SK-N-SH treated with all-trans-retinoic acid at 6 μM for 48 hours (cell line): ENCODE measurements around the gene OR6J1.

Experiments
- CREB5 ChIP-seq: fragments of 250-450 bp; sonication (Bioruptor Pico); IDR thresholded peaks from 2 replicates; pipeline ENCODE4 v1.5.1; 2020; ENCODE audit warnings: low read depth, mild to moderate bottlenecking, moderate library complexity
- CSDC2 ChIP-seq: fragments of 250-450 bp; sonication (Bioruptor Pico); IDR thresholded peaks from 2 replicates; pipeline ENCODE4 v1.5.0; 2020; ENCODE audit warnings: mild to moderate bottlenecking, moderate library complexity
- GLIS3 ChIP-seq: fragments of 250-450 bp; sonication (Bioruptor Pico); IDR thresholded peaks from 2 replicates; pipeline ENCODE4 v1.5.0; 2020; ENCODE audit warnings: mild to moderate bottlenecking, moderate library complexity
- PATZ1 ChIP-seq: fragments of 250-450 bp; sonication (Bioruptor Pico); IDR thresholded peaks from 2 replicates; pipeline ENCODE4 v1.8.0; 2020; ENCODE audit warnings: mild to moderate bottlenecking, moderate library complexity, borderline replicate concordance
- POU6F1 ChIP-seq: fragments of 250-450 bp; sonication (Bioruptor Pico); IDR thresholded peaks from 2 replicates; pipeline ENCODE4 v1.8.0; 2021; ENCODE audit warnings: low read depth, mild to moderate bottlenecking, moderate library complexity, borderline replicate concordance
- RARB ChIP-seq: fragments of 250-450 bp; sonication (Bioruptor Pico); IDR thresholded peaks from 2 replicates; pipeline ENCODE4 v1.8.0; 2021; ENCODE audit warnings: mild to moderate bottlenecking, moderate library complexity
- SNAI2 ChIP-seq: fragments of 250-450 bp; sonication (Bioruptor Pico); IDR thresholded peaks from 2 replicates; pipeline ENCODE4 v1.5.0; 2020; ENCODE audit warnings: mild to moderate bottlenecking, moderate library complexity
- TCF4 ChIP-seq: fragments of 250-450 bp; sonication (Bioruptor Pico); IDR thresholded peaks from 2 replicates; pipeline ENCODE4 v1.8.0; 2021; ENCODE audit warnings: mild to moderate bottlenecking, moderate library complexity, borderline replicate concordance
- TOX ChIP-seq: fragments of 250-450 bp; sonication (Bioruptor Pico); IDR thresholded peaks from 2 replicates; pipeline ENCODE4 v1.8.0; 2021; ENCODE audit warnings: mild to moderate bottlenecking, moderate library complexity, borderline replicate concordance
- ZFP3 ChIP-seq: fragments of 250-450 bp; sonication (Bioruptor Pico); IDR thresholded peaks from 2 replicates; pipeline ENCODE4 v1.5.0; 2020; ENCODE audit warnings: mild to moderate bottlenecking, moderate library complexity
- ZNF565 ChIP-seq: fragments of 450-650 bp; formaldehyde crosslinking; conservative IDR thresholded peaks from 2 replicates; pipeline ENCODE4 v1.5.0; 2020; ENCODE audit warnings: low read depth, mild to moderate bottlenecking, moderate library complexity
- ZNF70 ChIP-seq: fragments of 450-650 bp; formaldehyde crosslinking; IDR thresholded peaks from 2 replicates; pipeline ENCODE4 v1.5.0; 2020; ENCODE audit warnings: mild to moderate bottlenecking, moderate library complexity

- TF ChIP-seq PATZ1 (CRISPR knock-in tag) (no peak), ZNF70 (no peak), CREB5 (CRISPR knock-in tag) (no peak), CSDC2 (CRISPR knock-in tag) (no peak), ZNF565 (CRISPR knock-in tag) (no peak), RARB (CRISPR knock-in tag) (no peak), TCF4 (CRISPR knock-in tag) (no peak), ZFP3 (CRISPR knock-in tag) (no peak), TOX (CRISPR knock-in tag) (no peak), SNAI2 (CRISPR knock-in tag) (no peak), POU6F1 (CRISPR knock-in tag) (no peak), GLIS3 (CRISPR knock-in tag) (no peak)
Observed at GRCh38 chr14:22587247-22587646, 56.9 kb downstream of the OR6J1 start.
